H9 (cell line): ENCODE data around the gene RORB. TPM values are rescaled to one million over a fixed set of nuclear protein-coding genes. Genes with fewer than 3 reads are reported as not detected.

Experiments used
- DNase-seq: peaks from one replicate; pipeline ENCODE4 v3.0.0-alpha.2; 2017
- H2AFZ ChIP-seq: one replicate; pipeline ENCODE4 v1.6.1; 2013; ENCODE audit warnings: mild to moderate bottlenecking, low read length, control low read depth, moderate library complexity
- H2AK5ac ChIP-seq: 2 replicates; pipeline ENCODE4 v1.6.1; 2013; ENCODE audit warnings: low read length, control low read depth, mixed read lengths; ENCODE audit not compliant: insufficient read length
- H2BK120ac ChIP-seq: one replicate; pipeline ENCODE4 v1.6.1; 2013; ENCODE audit warnings: low read depth, mild to moderate bottlenecking, low read length, control low read depth, inconsistent platforms; ENCODE audit not compliant: poor library complexity, severe bottlenecking
- H2BK12ac ChIP-seq: 2 replicates; pipeline ENCODE4 v1.6.1; 2013; ENCODE audit warnings: low read length, control low read depth, mixed read lengths, low read depth; ENCODE audit not compliant: insufficient read length
- H2BK15ac ChIP-seq: 2 replicates; pipeline ENCODE4 v1.6.1; 2013; ENCODE audit warnings: low read depth, low read length, control low read depth
- H2BK20ac ChIP-seq: one replicate; pipeline ENCODE4 v1.6.1; 2013; ENCODE audit warnings: low read depth, mild to moderate bottlenecking, low read length, control low read depth, inconsistent platforms; ENCODE audit not compliant: poor library complexity, severe bottlenecking
- H2BK5ac ChIP-seq: 2 replicates; pipeline ENCODE4 v1.6.1; 2013; ENCODE audit warnings: low read length, control low read depth, mixed read lengths; ENCODE audit not compliant: insufficient read length
- H3K14ac ChIP-seq: 2 replicates; pipeline ENCODE4 v1.6.1; 2013; ENCODE audit warnings: low read length, control low read depth; ENCODE audit not compliant: insufficient read depth
- H3K18ac ChIP-seq: 2 replicates; pipeline ENCODE4 v1.6.1; 2013; ENCODE audit warnings: low read depth, mild to moderate bottlenecking, mixed read lengths, low read length, control low read depth; ENCODE audit not compliant: insufficient read length
- H3K23ac ChIP-seq: 2 replicates; pipeline ENCODE4 v1.6.1; 2013; ENCODE audit warnings: low read length, control low read depth, mixed read lengths, low read depth; ENCODE audit not compliant: insufficient read length
- H3K23me2 ChIP-seq: 2 replicates; pipeline ENCODE4 v1.6.1; 2013; ENCODE audit warnings: low read depth, mild to moderate bottlenecking, mixed read lengths, low read length, control low read depth; ENCODE audit not compliant: insufficient read length, poor library complexity, severe bottlenecking
- H3K27ac ChIP-seq: 2 replicates; pipeline ENCODE4 v1.5.1; 2013; ENCODE audit warnings: low read length, control low read depth, mixed read lengths, low read depth; ENCODE audit not compliant: insufficient read length
- H3K27me3 ChIP-seq: 2 replicates; pipeline ENCODE4 v1.6.1; 2013; ENCODE audit warnings: low read length, control low read depth, inconsistent platforms; ENCODE audit not compliant: insufficient read depth
- H3K4ac ChIP-seq: 2 replicates; pipeline ENCODE4 v1.6.1; 2013; ENCODE audit warnings: low read depth, mild to moderate bottlenecking, control low read depth, inconsistent platforms, low read length, moderate library complexity
- H3K4me1 ChIP-seq: 2 replicates; pipeline ENCODE4 v1.6.1; 2013; ENCODE audit warnings: low read length, control low read depth, inconsistent platforms; ENCODE audit not compliant: insufficient read depth
- H3K4me2 ChIP-seq: 2 replicates; pipeline ENCODE4 v1.6.1; 2013; ENCODE audit warnings: low read length, control low read depth, mixed read lengths; ENCODE audit not compliant: insufficient read length, insufficient read depth
- H3K56ac ChIP-seq: 2 replicates; pipeline ENCODE4 v1.6.1; 2013; ENCODE audit warnings: low read depth, mild to moderate bottlenecking, mixed read lengths, low read length, control low read depth; ENCODE audit not compliant: insufficient read length
- H3K79me1 ChIP-seq: 2 replicates; pipeline ENCODE4 v1.6.1; 2013; ENCODE audit warnings: low read depth, mild to moderate bottlenecking, moderate library complexity, low read length, control low read depth, inconsistent platforms; ENCODE audit not compliant: insufficient read depth, poor library complexity, severe bottlenecking
- H3K79me2 ChIP-seq: 2 replicates; pipeline ENCODE4 v1.6.1; 2013; ENCODE audit warnings: low read length, control low read depth, inconsistent platforms; ENCODE audit not compliant: insufficient read depth
- H3K9ac ChIP-seq: 2 replicates; pipeline ENCODE4 v1.6.1; 2013; ENCODE audit warnings: low read length, control low read depth, mixed read lengths; ENCODE audit not compliant: insufficient read length; ENCODE audit errors: extremely low read depth
- H3K9me3 ChIP-seq: one replicate; pipeline ENCODE4 v1.6.1; 2013; ENCODE audit warnings: low read depth, low read length, inconsistent platforms; ENCODE audit not compliant: control insufficient read depth
- H3T11ph ChIP-seq: one replicate; pipeline ENCODE4 v1.6.1; 2013; ENCODE audit warnings: mild to moderate bottlenecking, low read length, control low read depth, inconsistent platforms
- H4K20me1 ChIP-seq: one replicate; pipeline ENCODE4 v1.6.1; 2013; ENCODE audit not compliant: control insufficient read depth, insufficient read length, insufficient read depth
- H4K5ac ChIP-seq: 2 replicates; pipeline ENCODE4 v1.6.1; 2013; ENCODE audit warnings: low read depth, mild to moderate bottlenecking, mixed read lengths, low read length, control low read depth; ENCODE audit not compliant: insufficient read length
- H4K8ac ChIP-seq: replicated peaks from 2 replicates; pipeline ENCODE4 v1.6.1; 2013; ENCODE audit warnings: low read length, control low read depth, mixed read lengths, low read depth; ENCODE audit not compliant: insufficient read length
- H4K91ac ChIP-seq: 2 replicates; pipeline ENCODE4 v1.6.1; 2013; ENCODE audit warnings: low read depth, mild to moderate bottlenecking, moderate library complexity, mixed read lengths, low read length, control low read depth; ENCODE audit not compliant: insufficient read length
- H3K27ac Mint-ChIP-seq, 3 experiments: 2 replicates in 2 of 3; 3 replicates in 1 of 3; pipeline ENCODE4 v1.8.0; 2020 to 2021; ENCODE audit warnings: mixed read lengths in 3 of 3, mild to moderate bottlenecking in 1 of 3, moderate library complexity in 1 of 3
- H3K27me3 Mint-ChIP-seq: 2 replicates; pipeline ENCODE4 v1.8.0; 2021; ENCODE audit warnings: low read depth, mild to moderate bottlenecking, moderate library complexity, mixed read lengths
- H3K36me3 Mint-ChIP-seq, 3 experiments: 2 replicates in 2 of 3; 3 replicates in 1 of 3; pipeline ENCODE4 v1.8.0; 2020 to 2021; ENCODE audit warnings: low read depth in 3 of 3, mixed read lengths in 3 of 3; ENCODE audit not compliant: insufficient read depth in 1 of 3
- H3K4me1 Mint-ChIP-seq, 2 experiments: 2 replicates each; pipeline ENCODE4 v1.8.0; 2020; ENCODE audit warnings: mixed read lengths in 2 of 2
- H3K4me3 Mint-ChIP-seq, 2 experiments: 2 replicates in 1 of 2; 3 replicates in 1 of 2; pipeline ENCODE4 v1.8.0; 2020 to 2021; ENCODE audit warnings: mild to moderate bottlenecking in 2 of 2, mixed read lengths in 2 of 2, moderate library complexity in 1 of 2
- H3K9me3 Mint-ChIP-seq, 2 experiments: 2 replicates in 1 of 2; 3 replicates in 1 of 2; pipeline ENCODE4 v1.8.0; 2020; ENCODE audit warnings: mild to moderate bottlenecking in 2 of 2, mixed read lengths in 2 of 2, moderate library complexity in 1 of 2
- CTCF ChIP-seq: fragments of 200-600 bp; sonication (generic); conservative IDR thresholded peaks from 3 replicates; pipeline ENCODE4 v1.8.0; 2021; ENCODE audit warnings: antibody characterized with exemption, mild to moderate bottlenecking
- WGBS: extraction: QIAGEN DNeasy Blood & Tissue Kit; methylation state at CpG from one replicate; pipeline ENCODE4 v1.1.7; 2013; ENCODE audit warnings: missing lambda C conversion rate, low lambda C conversion rate, mixed read lengths; ENCODE audit not compliant: insufficient read length; ENCODE audit errors: extremely low coverage; 5-methylcytosine and 5-hydroxymethylcytosine counted together
- total RNA-seq: library from RNA; stranded (reverse); gene quantifications from 2 replicates; pipeline ENCODE4 v1.2.1, GENCODE V29; 2021

Gene RORB
- total RNA-seq, 1 experiment from 2014 or later, result 0.31 TPM

GRCh38 chr9:74724317-74724716 is 227.2 kb downstream of the RORB start:
- Histone ChIP-seq H4K5ac (no peak overlapping the region), H2BK15ac (no peak overlapping the region), H2BK120ac (no peak overlapping the region), H3K56ac (no peak overlapping the region), H3K4ac (no peak overlapping the region), H3K79me2 (no peaks in the 10 kb centered on the region; the same call in 1 of the 2 replicates), H2BK5ac (no peak overlapping the region), H4K20me1 (no peaks in the 10 kb centered on the region), H2AFZ (no peak overlapping the region), H2BK12ac (no peak overlapping the region), H4K91ac (no peak overlapping the region), H3K79me1 (no peaks in the 10 kb centered on the region), H3K27ac (no peak overlapping the region), H3K18ac (no peak overlapping the region), H3K23ac (no peak overlapping the region), H3K27me3 (no peaks in the 10 kb centered on the region), H2AK5ac (no peak overlapping the region), H3K4me1 (no peaks in the 10 kb centered on the region; the same call in 1 of the 2 replicates), H3T11ph (no peak overlapping the region), H3K9ac (no peak overlapping the region), H3K14ac (no peak overlapping the region), H4K8ac (peak overlapping the region; percentile 60), H3K23me2 (no peaks in the 10 kb centered on the region), H2BK20ac (no peak overlapping the region), H3K9me3 (no peaks in the 10 kb centered on the region), H3K4me2 (no peak overlapping the region)
- Mint-ChIP-seq H3K9me3 (no peaks in the 10 kb centered on the region), H3K27ac (no peak overlapping the region), H3K36me3 (no peaks in the 10 kb centered on the region), H3K4me3 (no peak overlapping the region), H3K4me1 (peaks cover 24 to 28% of the 10 kb centered on the region in 2 experiments), H3K27me3 (no peaks in the 10 kb centered on the region)
- no CpG with 5 or more reads among the region's 5 CpGs for WGBS
- TF ChIP-seq CTCF, result no peak
- DNase-seq, result no peak
